T-cell (primary cell): ENCODE data around the gene ERAP2. TPM values are rescaled to one million over a fixed set of nuclear protein-coding genes. Genes with fewer than 3 reads are reported as not detected.

Source experiments
- ATAC-seq, 4 experiments: fragments of 200-7000 bp in 3 of 4; fragments of 150-1000 bp in 1 of 4; cut with Tn5 transposase; replicated peaks in 1 of 4; 1 replicate in 3 of 4; 2 replicates in 1 of 4; pipeline ENCODE4 v1.10.0; 2021; ENCODE audit warnings: moderate library complexity in 3 of 4, mild to moderate bottlenecking in 2 of 4, moderate number of reproducible peaks in 1 of 4
- CTCF ChIA-PET, 2 donors: fragments of 300-600 bp; sonication (Branson Sonifier 250); formaldehyde crosslinking; loops; one replicate each; lab custom pipeline; 2022; ENCODE audit warnings: antibody characterized with exemption in 2 of 2; lab: Charles Lee
- POLR2A ChIA-PET, 2 donors: fragments of 300-600 bp; sonication (Branson Sonifier 250); formaldehyde crosslinking; loops; one replicate each; lab custom pipeline; 2022; ENCODE audit warnings: antibody characterized with exemption in 2 of 2; lab: Charles Lee
- DNase-seq, 35 experiments: peaks; one replicate each; pipeline versions ENCODE4 v3.0.0 to v3.0.0-alpha.2; 2013 to 2023
- H3K27ac ChIP-seq: one replicate; pipeline ENCODE4 v1.5.1; 2013; ENCODE audit warnings: low read length
- H3K27me3 ChIP-seq, 2 experiments: replicated peaks in 1 of 2; 1 replicate in 1 of 2; 2 replicates in 1 of 2; pipeline versions ENCODE4 v1.6.1 to v1.7.0; 2013; ENCODE audit warnings: low read length in 1 of 2, mixed read lengths in 1 of 2; ENCODE audit not compliant: control insufficient read depth in 2 of 2, insufficient read depth in 2 of 2; ENCODE audit errors: extremely low read depth in 1 of 2
- H3K36me3 ChIP-seq, 2 donors: 1 replicate in 1 of 2; 2 replicates in 1 of 2; pipeline versions ENCODE4 v1.6.1 to v1.7.0; 2013; ENCODE audit warnings: low read length in 1 of 2; ENCODE audit not compliant: control insufficient read depth in 2 of 2, insufficient read depth in 1 of 2; ENCODE audit errors: extremely low read depth in 1 of 2
- H3K4me1 ChIP-seq, 2 experiments: 1 replicate in 1 of 2; 2 replicates in 1 of 2; pipeline versions ENCODE4 v1.6.1 to v1.7.0; 2013; ENCODE audit warnings: low read length in 2 of 2, mixed read lengths in 1 of 2; ENCODE audit not compliant: insufficient read depth in 2 of 2, control insufficient read depth in 1 of 2; ENCODE audit errors: extremely low read depth in 1 of 2
- H3K4me3 ChIP-seq, 2 donors: 1 replicate in 1 of 2; 2 replicates in 1 of 2; pipeline versions ENCODE4 v1.5.1 to v1.7.0; 2013; ENCODE audit warnings: mild to moderate bottlenecking in 2 of 2, low read length in 1 of 2, moderate library complexity in 1 of 2; ENCODE audit not compliant: control insufficient read depth in 1 of 2; ENCODE audit errors: extremely low read depth in 1 of 2
- H3K9me3 ChIP-seq: 2 replicates; pipeline ENCODE4 v1.7.0; 2013
- H3K27ac Mint-ChIP-seq, 2 donors: one replicate each; pipeline ENCODE4 v1.8.0; 2020 to 2021; ENCODE audit warnings: mild to moderate bottlenecking in 2 of 2, mixed read lengths in 2 of 2
- H3K27me3 Mint-ChIP-seq, 2 donors: one replicate each; pipeline ENCODE4 v1.8.0; 2021 to 2022; ENCODE audit warnings: mixed read lengths in 2 of 2
- H3K36me3 Mint-ChIP-seq: one replicate; pipeline ENCODE4 v1.8.0; 2021; ENCODE audit warnings: mixed read lengths
- H3K4me1 Mint-ChIP-seq, 3 donors: one replicate each; pipeline ENCODE4 v1.8.0; 2020 to 2022; ENCODE audit warnings: mixed read lengths in 3 of 3, mild to moderate bottlenecking in 1 of 3
- H3K4me3 Mint-ChIP-seq, 3 donors: one replicate each; pipeline ENCODE4 v1.8.0; 2020 to 2022; ENCODE audit warnings: mild to moderate bottlenecking in 3 of 3, mixed read lengths in 3 of 3, moderate library complexity in 3 of 3
- H3K9me3 Mint-ChIP-seq, 3 donors: one replicate each; pipeline ENCODE4 v1.8.0; 2020 to 2022; ENCODE audit warnings: mixed read lengths in 3 of 3
- WGBS: methylation state at CpG from one replicate; pipeline ENCODE4 v1.1.5; 2013; ENCODE audit warnings: missing lambda C conversion rate; ENCODE audit not compliant: insufficient coverage; 5-methylcytosine and 5-hydroxymethylcytosine counted together
- total RNA-seq, 35 experiments: library from RNA in 6 of 35; stranded (reverse) in 6 of 35; fragments of 120-200 nt in 1 of 35; gene quantifications; one replicate each; pipeline versions ENCODE4 v1.2.1 to v1.2.4 and lab custom pipeline; 2013 to 2026

The ERAP2 gene
- total RNA-seq, 5 donors from 2014 or later (not counting 1 experiment from before 2014, with no cell fraction given) = 40.4 to 162 (median 71.6) TPM

- H3K36me3 ChIP-seq = peaks cover 6 to 82% of the 10 kb centered on the region in 2 donors
- H3K27me3 ChIP-seq = no peaks in the 10 kb centered on the region
- H3K4me1 ChIP-seq = peaks cover 3 to 18% of the 10 kb centered on the region in 2 experiments
- DNase-seq (peak in 1 of 35 experiments; percentile 43), ATAC-seq (peak in 3 of 4 experiments; percentile 48 to 56 (median 54))
- H3K9me3 ChIP-seq = no peaks in the 10 kb centered on the region
- 92% methylated on average over 1 of the region's 4 CpGs for WGBS
- Mint-ChIP-seq H3K36me3 (peaks cover 66% of the 10 kb centered on the region), H3K27me3 (no peaks in the 10 kb centered on the region), H3K27ac (peak overlapping the region; percentile 74 to 88), H3K4me3 (no peak overlapping the region), H3K9me3 (no peaks in the 10 kb centered on the region), H3K4me1 (peaks cover 57 to 66% (median 60%) of the 10 kb centered on the region in 3 donors)
- POLR2A ChIA-PET = no interaction called here
- peak overlapping the region; percentile 22 for H3K27ac ChIP-seq
- H3K4me3 ChIP-seq = no peak overlapping the region
- CTCF ChIA-PET = interaction anchor here (0.6 to 1.0 kb wide), 4 partner anchors 16 to 1175 kb away, joined by 3 to 4 read pairs (median 4); no protein-coding TSS in a partner anchor
Observed at GRCh38 chr5:96893342-96893741, 17.0 kb downstream of the ERAP2 start.

GRCh38 chr5:96896276-96896675 is 20.0 kb downstream of the ERAP2 start:
- Histone ChIP-seq H3K4me1 (peaks cover 3 to 18% of the 10 kb centered on the region in 2 experiments), H3K36me3 (peaks cover 11 to 84% of the 10 kb centered on the region in 2 donors), H3K27ac (peak overlapping the region; percentile 66), H3K27me3 (no peaks in the 10 kb centered on the region), H3K4me3 (peak overlapping the region; percentile 22 to 23), H3K9me3 (no peaks in the 10 kb centered on the region)
- Mint-ChIP-seq H3K36me3 (peaks cover 70% of the 10 kb centered on the region), H3K9me3 (no peaks in the 10 kb centered on the region), H3K27ac (peak overlapping the region; percentile 88 to 91), H3K4me1 (peaks cover 56 to 76% (median 58%) of the 10 kb centered on the region in 3 donors), H3K27me3 (no peaks in the 10 kb centered on the region), H3K4me3 (peak overlapping the region; percentile 60 to 78 (median 74))
- CTCF ChIA-PET = interaction anchor here (0.5 to 1.8 kb wide), 18 partner anchors 11 to 270 kb away, joined by 3 to 24 read pairs (median 3); partner anchors contain the start of genes CAST (in 1 of the 2), ERAP1 (in 1 of the 2), ERAP2 (in 1 of the 2) and LIX1 (in 1 of the 2)
- ATAC-seq (peak; percentile 70 to 88 (median 78)), DNase-seq (peak in 20 of 35 experiments; percentile 14 to 61 (median 28))
- POLR2A ChIA-PET = interaction anchor here in 1 of 2 donors (0.7 to 1.3 kb wide), 7 partner anchors 8 to 93 kb away, joined by 3 to 11 read pairs (median 3); partner anchors contain the start of gene ERAP2
- WGBS = no CpG with 5 or more reads among the region's 4 CpGs

- ATAC-seq = peak in 1 of 4 experiments; percentile 43
- CTCF ChIA-PET = interaction anchor here (0.5 to 1.8 kb wide), 19 partner anchors 11 to 269 kb away, joined by 3 to 24 read pairs (median 3); partner anchors contain the start of genes CAST (in 1 of the 2), ERAP1 (in 1 of the 2), ERAP2 (in 1 of the 2) and LIX1 (in 1 of the 2)
- Mint-ChIP-seq H3K27me3 (no peaks in the 10 kb centered on the region), H3K4me3 (peak overlapping the region; percentile 60 to 78 (median 74)), H3K36me3 (peaks cover 75% of the 10 kb centered on the region), H3K27ac (peak overlapping the region; percentile 88 to 91), H3K4me1 (peaks cover 57 to 82% (median 58%) of the 10 kb centered on the region in 3 donors), H3K9me3 (no peaks in the 10 kb centered on the region)
- Histone ChIP-seq H3K27me3 (no peaks in the 10 kb centered on the region), H3K27ac (peak overlapping the region; percentile 66), H3K4me3 (peak overlapping the region; percentile 22 to 23), H3K4me1 (peaks cover 3 to 18% of the 10 kb centered on the region in 2 experiments), H3K9me3 (no peaks in the 10 kb centered on the region), H3K36me3 (peaks cover 13 to 86% of the 10 kb centered on the region in 2 donors)
- no CpG with 5 or more reads among the region's 3 CpGs for WGBS
- POLR2A ChIA-PET = interaction anchor here in 1 of 2 donors (0.7 to 1.3 kb wide), 7 partner anchors 8 to 93 kb away, joined by 3 to 11 read pairs (median 3); partner anchors contain the start of gene ERAP2
- DNase-seq = peak in 2 of 35 experiments; percentile 19 to 28
Observed at GRCh38 chr5:96896806-96897205, 20.5 kb downstream of the ERAP2 start.

- H3K36me3 ChIP-seq = peaks cover 11 to 82% of the 10 kb centered on the region in 2 donors
- peaks cover 65% of the 10 kb centered on the region for H3K36me3 Mint-ChIP-seq
- no peak for ATAC-seq
- WGBS = 93% methylated on average over 4 of the region's 6 CpGs
- H3K27ac Mint-ChIP-seq = peak overlapping the region; percentile 36 to 54
- no peaks in the 10 kb centered on the region for H3K9me3 Mint-ChIP-seq
- no peak for DNase-seq
- no peak overlapping the region for H3K4me3 Mint-ChIP-seq
- peaks cover 27 to 51% (median 30%) of the 10 kb centered on the region in 3 donors for H3K4me1 Mint-ChIP-seq
- CTCF ChIA-PET = interaction anchor here (0.6 to 3.8 kb wide), 6 partner anchors 10 to 84 kb away, joined by 3 to 14 read pairs (median 4); no protein-coding TSS in a partner anchor
- H3K27me3 Mint-ChIP-seq = no peaks in the 10 kb centered on the region
- no peaks in the 10 kb centered on the region for H3K9me3 ChIP-seq
- no peaks in the 10 kb centered on the region for H3K27me3 ChIP-seq
- no peak overlapping the region for H3K4me3 ChIP-seq
- no peak overlapping the region for H3K27ac ChIP-seq
- POLR2A ChIA-PET = no interaction called here
- H3K4me1 ChIP-seq = peaks cover 3 to 10% of the 10 kb centered on the region in 2 experiments
Observed at GRCh38 chr5:96901384-96901783, 25.1 kb downstream of the ERAP2 start.

- Mint-ChIP-seq H3K36me3 (peaks cover 62% of the 10 kb centered on the region), H3K4me1 (peaks cover 22 to 46% (median 26%) of the 10 kb centered on the region in 3 donors), H3K9me3 (no peaks in the 10 kb centered on the region), H3K27me3 (no peaks in the 10 kb centered on the region), H3K27ac (peak overlapping the region; percentile 36 to 54), H3K4me3 (no peak overlapping the region)
- no CpG with 5 or more reads among the region's 1 CpG for WGBS
- Histone ChIP-seq H3K9me3 (no peaks in the 10 kb centered on the region), H3K27ac (no peak overlapping the region), H3K36me3 (peaks cover 11 to 78% of the 10 kb centered on the region in 2 donors), H3K4me1 (peaks cover 2 to 7% of the 10 kb centered on the region in 2 experiments), H3K4me3 (no peak overlapping the region), H3K27me3 (no peaks in the 10 kb centered on the region)
- POLR2A ChIA-PET = interaction anchor here in 1 of 2 donors (0.5 kb wide), 1 partner anchor 132 kb away, joined by 3 read pairs; no protein-coding TSS in a partner anchor
- CTCF ChIA-PET = interaction anchor here (0.6 to 3.8 kb wide), 4 partner anchors 9 to 84 kb away, joined by 3 to 14 read pairs (median 4); no protein-coding TSS in a partner anchor
- DNase-seq (no peak), ATAC-seq (no peak)
Observed at GRCh38 chr5:96901841-96902240, 25.5 kb downstream of the ERAP2 start.

- ATAC-seq (no peak), DNase-seq (no peak)
- Histone ChIP-seq H3K4me1 (peaks cover 0 to 3% of the 10 kb centered on the region in 2 experiments), H3K4me3 (no peak overlapping the region), H3K36me3 (peaks cover 11 to 72% of the 10 kb centered on the region in 2 donors), H3K27me3 (no peaks in the 10 kb centered on the region), H3K27ac (no peak overlapping the region), H3K9me3 (no peaks in the 10 kb centered on the region)
- WGBS = 100% methylated on average over 1 of the region's 3 CpGs
- Mint-ChIP-seq H3K4me1 (peaks cover 18 to 39% (median 20%) of the 10 kb centered on the region in 3 donors), H3K36me3 (peaks cover 58% of the 10 kb centered on the region), H3K27me3 (no peaks in the 10 kb centered on the region), H3K9me3 (no peaks in the 10 kb centered on the region), H3K4me3 (no peak overlapping the region), H3K27ac (no peak overlapping the region)
- ChIA-PET POLR2A (no interaction called here), CTCF (interaction anchor here (0.6 to 3.8 kb wide), 4 partner anchors 28 to 249 kb away, joined by 3 to 14 read pairs (median 5); no protein-coding TSS in a partner anchor)
Observed at GRCh38 chr5:96902876-96903275, 26.6 kb downstream of the ERAP2 start.
